ENCODE results near the gene GRID1. TPM values are rescaled to one million over a fixed set of nuclear protein-coding genes. Genes with fewer than 3 reads are reported as not detected.

GRID1 gene
- total and polyA plus RNA-seq, 10 of the 15 experiments (the other 5 are each of a cell fraction or from before 2014, with no cell fraction given), result 0.04 to 0.62 (median 0.08) TPM; not detected in 5

GRCh38 chr10:86295791-86296190 lies 70.8 kb downstream of the GRID1 start:
- Histone ChIP-seq H3K27me3 (replicated peaks in 1 of 2; ENCODE audit: control insufficient read depth in 2 of 2, insufficient read depth in 2 of 2, low read length in 1 of 2) (no peaks in the 10 kb centered on the region; a peak in 1 of 4 replicates), H3K79me2 (ENCODE audit: control insufficient read depth, insufficient read depth, low read length) (no peaks in the 10 kb centered on the region), H2AFZ (ENCODE audit: control insufficient read depth, low read depth, low read length) (no peak overlapping the region), H3K36me3 (ENCODE audit: control insufficient read depth in 2 of 2, insufficient read depth in 2 of 2, low read length in 1 of 2) (no peaks in the 10 kb centered on the region), H3K9me3 (replicated peaks; ENCODE audit: control insufficient read depth, insufficient read depth, low read length) (no peaks in the 10 kb centered on the region), H3K27ac (ENCODE audit: control insufficient read depth, insufficient read depth) (no peak overlapping the region), H3K4me2 (ENCODE audit: control insufficient read depth, insufficient read depth) (no peak overlapping the region), H3K4me3 (no peak overlapping the region), H3K4me1 (ENCODE audit: control insufficient read depth, insufficient read depth, low read length) (no peaks in the 10 kb centered on the region), H4K20me1 (ENCODE audit: control insufficient read depth, insufficient read depth) (no peaks in the 10 kb centered on the region), H3K9ac (ENCODE audit: control insufficient read depth, insufficient read depth, low read length) (no peak overlapping the region)
- ChIA-PET RAD21 (ENCODE audit: unreplicated experiment) (no interaction called here), POLR2A (no interaction called here), CTCF (no interaction called here), SMC1A (ENCODE audit: uncharacterized antibody, unreplicated experiment) (no interaction called here)
- intact Hi-C loops (cut with micrococcal nuclease; ENCODE audit: unreplicated experiment) (no loop called here), in situ Hi-C loops (cut with MboI) (no loop called here)
- ATAC-seq (no peak), DNase-seq (ENCODE audit: low read depth, low spot score) (no peak), FAIRE-seq (no peak)
- no peak for TF ChIP-seq MTA2 (IDR thresholded peaks at IDR 0.05; ENCODE audit: low read depth)
- TF ChIP-seq MLLT1 (IDR thresholded peaks at IDR 0.05), result no peak
- no peak for TF ChIP-seq MEF2B (IDR thresholded peaks at IDR 0.05; ENCODE audit: partially characterized antibody, poor library complexity, severe bottlenecking)
- no peak for TF ChIP-seq GATAD2B (conservative IDR thresholded peaks at IDR 0.05; ENCODE audit: low read depth)
- TF ChIP-seq TARDBP (IDR thresholded peaks at IDR 0.05; ENCODE audit: borderline replicate concordance), result no peak
- no peak for TF ChIP-seq CHD2 (IDR thresholded peaks at IDR 0.05; ENCODE audit: borderline replicate concordance, low read depth, low read length)
- no peak for TF ChIP-seq POLR2AphosphoS2 (IDR thresholded peaks at IDR 0.05; ENCODE audit: low read depth, low read length)
- TF ChIP-seq DPF2 (IDR thresholded peaks at IDR 0.05), result no peak
- no peak for TF ChIP-seq MTA3 (IDR thresholded peaks at IDR 0.05; ENCODE audit: borderline replicate concordance, low read length)
- TF ChIP-seq FOXM1 (IDR thresholded peaks at IDR 0.05; ENCODE audit: low read depth, low read length), result no peak
- no peak for TF ChIP-seq RAD51 (IDR thresholded peaks at IDR 0.05)
- no peak for TF ChIP-seq WRNIP1 (IDR thresholded peaks at IDR 0.05; ENCODE audit: borderline replicate concordance, low read depth, low read length)
- TF ChIP-seq, protein P1, sequence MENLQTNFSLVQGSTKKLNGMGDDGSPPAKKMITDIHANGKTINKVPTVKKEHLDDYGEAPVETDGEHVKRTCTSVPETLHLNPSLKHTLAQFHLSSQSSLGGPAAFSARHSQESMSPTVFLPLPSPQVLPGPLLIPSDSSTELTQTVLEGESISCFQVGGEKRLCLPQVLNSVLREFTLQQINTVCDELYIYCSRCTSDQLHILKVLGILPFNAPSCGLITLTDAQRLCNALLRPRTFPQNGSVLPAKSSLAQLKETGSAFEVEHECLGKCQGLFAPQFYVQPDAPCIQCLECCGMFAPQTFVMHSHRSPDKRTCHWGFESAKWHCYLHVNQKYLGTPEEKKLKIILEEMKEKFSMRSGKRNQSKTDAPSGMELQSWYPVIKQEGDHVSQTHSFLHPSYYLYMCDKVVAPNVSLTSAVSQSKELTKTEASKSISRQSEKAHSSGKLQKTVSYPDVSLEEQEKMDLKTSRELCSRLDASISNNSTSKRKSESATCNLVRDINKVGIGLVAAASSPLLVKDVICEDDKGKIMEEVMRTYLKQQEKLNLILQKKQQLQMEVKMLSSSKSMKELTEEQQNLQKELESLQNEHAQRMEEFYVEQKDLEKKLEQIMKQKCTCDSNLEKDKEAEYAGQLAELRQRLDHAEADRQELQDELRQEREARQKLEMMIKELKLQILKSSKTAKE (IDR thresholded peaks at IDR 0.05; ENCODE audit: low read depth, poor library complexity, severe bottlenecking), result no peak
- TF ChIP-seq NR2C2 (IDR thresholded peaks at IDR 0.05; ENCODE audit: borderline replicate concordance, control insufficient read depth, insufficient read length, low read depth), result no peak
- TF ChIP-seq NBN (IDR thresholded peaks at IDR 0.05), result no peak
- TF ChIP-seq HCFC1 (IDR thresholded peaks at IDR 0.05; ENCODE audit: low read length), result no peak
- TF ChIP-seq RBBP5 (conservative IDR thresholded peaks at IDR 0.05), result no peak
- no peak for TF ChIP-seq RB1 (IDR thresholded peaks at IDR 0.05; ENCODE audit: borderline replicate concordance)
- no TSS peak for BruUV-seq (replicated peaks)
- 21% methylated on average over 3 of the region's 3 CpGs for WGBS (ENCODE audit: insufficient coverage, insufficient replicate concordance, low lambda C conversion rate, missing lambda C conversion rate)
